K562 (cell line): ENCODE measurements around the gene CYP2R1. TPM values are rescaled to one million over a fixed set of nuclear protein-coding genes. Genes with fewer than 3 reads are reported as not detected.

Source experiments
- ATF3 ChIP-seq, 2 experiments: fragments of 450-650 bp in 1 of 2; sonication (generic) in 1 of 2; formaldehyde crosslinking in 1 of 2; IDR thresholded peaks in 1 of 2; conservative IDR thresholded peaks in 1 of 2; 2 replicates each; pipeline versions ENCODE4 v1.6.1 to v1.8.1; 2016 to 2023; ENCODE audit warnings: mild to moderate bottlenecking in 2 of 2, moderate library complexity in 2 of 2, inconsistent platforms in 1 of 2, missing genetic modification reagents in 1 of 2
- BMI1 ChIP-seq: fragments of 150-350 bp; IDR thresholded peaks from 2 replicates; pipeline ENCODE4 v1.6.1; 2014; ENCODE audit warnings: low read length
- CEBPB ChIP-seq: fragments of 450-650 bp; IDR thresholded peaks from 2 replicates; pipeline ENCODE4 v1.6.1; 2016; ENCODE audit warnings: missing genetic modification characterization, missing compliant biosample characterization
- CREM ChIP-seq: IDR thresholded peaks from 2 replicates; pipeline ENCODE4 v1.6.1; 2014; ENCODE audit warnings: antibody characterized with exemption, low read depth
- E2F3 ChIP-seq: fragments of 250-450 bp; sonication (Bioruptor Pico); IDR thresholded peaks from 2 replicates; pipeline ENCODE4 v1.4.0; 2020; ENCODE audit warnings: mild to moderate bottlenecking
- FOXJ2 ChIP-seq: fragments of 200-800 bp; sonication (Bioruptor generic); IDR thresholded peaks from 2 replicates; pipeline ENCODE4 v1.6.1; 2016; ENCODE audit warnings: missing genetic modification characterization, missing compliant biosample characterization
- GATA2 ChIP-seq: sonication (generic); formaldehyde crosslinking; IDR thresholded peaks from 2 replicates; pipeline ENCODE4 v1.4.0; 2020; ENCODE audit warnings: mild to moderate bottlenecking, missing genetic modification reagents
- GTF2B ChIP-seq: IDR thresholded peaks from 2 replicates; pipeline ENCODE4 v1.6.1; 2011; ENCODE audit not compliant: insufficient read length; ENCODE audit errors: extremely low read depth
- HNRNPK ChIP-seq: fragments of 200-400 bp; formaldehyde crosslinking; IDR thresholded peaks from one replicate; pipeline ENCODE4 v1.6.1; 2018; ENCODE audit warnings: mild to moderate bottlenecking, low read depth, low read length; ENCODE audit not compliant: poor library complexity, severe bottlenecking
- HNRNPUL1 ChIP-seq: fragments of 200-400 bp; formaldehyde crosslinking; IDR thresholded peaks from 2 replicates; pipeline ENCODE4 v1.6.1; 2017; ENCODE audit warnings: low read length
- LARP7 ChIP-seq: fragments of 450-650 bp; IDR thresholded peaks from 2 replicates; pipeline ENCODE4 v1.6.1; 2016
- MCM2 ChIP-seq: fragments of 450-650 bp; IDR thresholded peaks from 2 replicates; pipeline ENCODE4 v1.6.1; 2017; ENCODE audit warnings: low read depth, mild to moderate bottlenecking
- MED1 ChIP-seq: sonication (generic); formaldehyde crosslinking; IDR thresholded peaks from 2 replicates; pipeline ENCODE4 v1.8.1; 2023; ENCODE audit warnings: missing genetic modification reagents, borderline replicate concordance
- MLLT1 ChIP-seq, 2 experiments: fragments of 450-650 bp; IDR thresholded peaks; 2 replicates each; pipeline ENCODE4 v1.6.1; 2016
- NR3C1 ChIP-seq: sonication (generic); formaldehyde crosslinking; IDR thresholded peaks from 2 replicates; pipeline ENCODE4 v1.8.1; 2022; ENCODE audit warnings: missing genetic modification reagents
- PHB2 ChIP-seq: fragments of 450-650 bp; IDR thresholded peaks from 2 replicates; pipeline ENCODE4 v1.6.1; 2017; ENCODE audit warnings: low read depth
- RBM25 ChIP-seq: fragments of 200-400 bp; formaldehyde crosslinking; IDR thresholded peaks from 2 replicates; pipeline ENCODE4 v1.6.1; 2018; ENCODE audit warnings: low read length, low read depth, moderate library complexity; ENCODE audit not compliant: severe bottlenecking
- RFX1 ChIP-seq: fragments of 450-650 bp; IDR thresholded peaks from 2 replicates; pipeline ENCODE4 v1.6.1; 2016; ENCODE audit warnings: mild to moderate bottlenecking, moderate library complexity
- SMAD3 ChIP-seq: fragments of 450-650 bp; formaldehyde crosslinking; conservative IDR thresholded peaks from 2 replicates; pipeline ENCODE4 v1.4.0; 2020; ENCODE audit warnings: mild to moderate bottlenecking
- STAT5A ChIP-seq: IDR thresholded peaks from 2 replicates; pipeline ENCODE4 v1.6.1; 2012; ENCODE audit warnings: low read length, inconsistent platforms, borderline replicate concordance
- SUPT5H ChIP-seq: fragments of 450-650 bp; IDR thresholded peaks from 2 replicates; pipeline ENCODE4 v1.6.1; 2016
- TAL1 ChIP-seq: fragments of 450-650 bp; IDR thresholded peaks from 2 replicates; pipeline ENCODE4 v1.6.1; 2016; ENCODE audit warnings: mild to moderate bottlenecking
- USF2 ChIP-seq: sonication (generic); formaldehyde crosslinking; IDR thresholded peaks from 2 replicates; pipeline ENCODE4 v1.5.0; 2020; ENCODE audit warnings: missing genetic modification reagents
- YBX1 ChIP-seq: fragments of 450-650 bp; IDR thresholded peaks from 2 replicates; pipeline ENCODE4 v1.7.1; 2016; ENCODE audit warnings: mild to moderate bottlenecking
- ZEB2 ChIP-seq: fragments of 450-650 bp; IDR thresholded peaks from 2 replicates; pipeline ENCODE4 v1.6.1; 2016
- ZFP1 ChIP-seq: fragments of 450-650 bp; formaldehyde crosslinking; IDR thresholded peaks from 2 replicates; pipeline ENCODE4 v1.4.0; 2020; ENCODE audit warnings: mild to moderate bottlenecking, mixed read lengths
- ZFP36 ChIP-seq: fragments of 150-350 bp; IDR thresholded peaks from 2 replicates; pipeline ENCODE4 v1.6.1; 2018; ENCODE audit warnings: low read length, low read depth; ENCODE audit not compliant: partially characterized antibody
- ZNF174 ChIP-seq: fragments of 250-450 bp; sonication (Bioruptor Pico); IDR thresholded peaks from 2 replicates; pipeline ENCODE4 v1.4.0; 2020; ENCODE audit warnings: mild to moderate bottlenecking
- polyA plus RNA-seq, 8 experiments: library from polyadenylated mRNA; depleted of rRNA in 4 of 8; stranded (reverse) in 5 of 8; unstranded in 3 of 8; fragments of >200 nt; fragmentation: Nextera tagmentation in 2 of 8; fragmentation: Illumina TruSeq in 1 of 8; extraction: Ambion mirVana in 2 of 8; extraction: Trizol in 1 of 8; gene quantifications; 2 replicates each; pipeline versions ENCODE4 v1.2.1 to v1.2.3, GENCODE V29; 2011 to 2014; ENCODE audit warnings: inconsistent platforms in 1 of 8, missing spikeins in 1 of 8
- total RNA-seq, 7 experiments: library from RNA; depleted of rRNA in 6 of 7; stranded (reverse); fragments of >200 nt in 6 of 7; fragmentation: Illumina TruSeq in 2 of 7; extraction: Trizol in 2 of 7; gene quantifications; 2 replicates each; pipeline versions ENCODE4 v1.2.1 to v1.2.3, GENCODE V29; 2011 to 2021; ENCODE audit warnings: low replicate concordance in 1 of 7

CYP2R1 gene
- total and polyA plus RNA-seq, 9 of the 15 experiments (the other 6 are each of a cell fraction or from before 2014, with no cell fraction given): 19.4 to 40.5 (median 29.4) TPM

- no peak for TF ChIP-seq PHB2
- peak; percentile 80; the same call in 1 of the 2 replicates for TF ChIP-seq SMAD3 (CRISPR knock-in tag)
- no peak for TF ChIP-seq USF2 (CRISPR knock-in tag)
- peak; percentile 60; the same call in 1 of the 2 replicates for TF ChIP-seq FOXJ2 (tag)
- no peak for TF ChIP-seq NR3C1
- no peak for TF ChIP-seq GTF2B
- TF ChIP-seq LARP7: no peak
- TF ChIP-seq ZFP36: peak; percentile 5
- TF ChIP-seq HNRNPUL1: no peak
- no peak for TF ChIP-seq ZFP1
- no peak for TF ChIP-seq MCM2
- TF ChIP-seq BMI1: no peak
- TF ChIP-seq ZEB2: peak; percentile 49; the same call in 1 of the 2 replicates
- peak; percentile 42; the same call in 1 of the 2 replicates for TF ChIP-seq CREM
- peak; percentile 99 for TF ChIP-seq ATF3 (IDR thresholded peaks at IDR 0.05)
- TF ChIP-seq ATF3 (CRISPR knock-in tag; conservative IDR thresholded peaks at IDR 0.05): no peak; the same call in 1 of the 2 replicates
- TF ChIP-seq RBM25: no peak
- peak; percentile 97 for TF ChIP-seq CEBPB (tag)
- TF ChIP-seq GATA2 (CRISPR knock-in tag): 0 out of 2 replicates have a peak, but pooled peaks have one; percentile 15
- no peak for TF ChIP-seq STAT5A
- TF ChIP-seq TAL1: no peak
- TF ChIP-seq YBX1: no peak
- TF ChIP-seq HNRNPK: no peak
- no peak for TF ChIP-seq E2F3 (CRISPR knock-in tag)
- no peak; the same call in 1 of the 2 replicates for TF ChIP-seq SUPT5H
- no peak for TF ChIP-seq MED1 (CRISPR knock-in tag)
- TF ChIP-seq RFX1: no peak
- TF ChIP-seq MLLT1 (IDR thresholded peaks at IDR 0.05): no peak
- TF ChIP-seq ZNF174 (CRISPR knock-in tag): no peak
Measured at GRCh38 chr11:14894657-14895598, 2.9 kb upstream of the CYP2R1 start (continued).
